ENCODE data around the gene SERTAD1. TPM values are rescaled to one million over a fixed set of nuclear protein-coding genes. Genes with fewer than 3 reads are reported as not detected.
A peak's percentile ranks its signal among the peaks of the same experiment; 100 is the strongest.

Gene SERTAD1
- total and polyA plus RNA-seq, 2 of the 8 experiments (the other 6 are each of a cell fraction or from before 2014, with no cell fraction given), result 5.4 to 6.6 TPM

- Histone ChIP-seq H3K9me3 (ENCODE audit: insufficient read depth in 2 of 2, low read depth in 1 of 2, low read length in 1 of 2) (no peaks in the 10 kb centered on the region), H4K20me1 (replicated peaks in 1 of 2; ENCODE audit: control insufficient read depth in 1 of 2, insufficient read depth in 2 of 2, low read length in 2 of 2) (peaks cover 4 to 8% of the 10 kb centered on the region in 2 experiments), H2AK5ac (ENCODE audit: low read depth, low read length) (peak within 1 kb of the TSS; percentile 8; the same call in 1 of the 2 replicates), H3K14ac (ENCODE audit: insufficient read length) (no peak within 1 kb of the TSS), H3K4me2 (ENCODE audit: insufficient read depth in 1 of 2, low read depth in 2 of 2, low read length in 2 of 2) (peak within 1 kb of the TSS; percentile 72 to 75), H2BK120ac (replicated peaks; ENCODE audit: low read depth, low read length) (no peak within 1 kb of the TSS), H4K8ac (ENCODE audit: extremely low read depth, insufficient read depth, low read length) (peak within 1 kb of the TSS; percentile 45; the same call in 1 of the 2 replicates), H4K5ac (ENCODE audit: insufficient read length, low read depth, low read length) (no peak within 1 kb of the TSS), H3K9ac (replicated peaks in 1 of 4; ENCODE audit: extremely low read depth in 1 of 4, low read depth in 3 of 4, low read length in 3 of 4) (peak within 1 kb of the TSS; percentile 48 to 78 (median 60); a peak in 5 of 7 replicates), H3K4me3 (ENCODE audit: extremely low read depth in 1 of 4, insufficient read depth in 2 of 4, low read depth in 3 of 4, low read length in 4 of 4) (peak within 1 kb of the TSS; percentile 47 to 86 (median 70)), H3K36me3 (ENCODE audit: control insufficient read depth in 2 of 4, insufficient read depth in 4 of 4, low read length in 3 of 4) (no peaks in the 10 kb centered on the region), H3K56ac (replicated peaks; ENCODE audit: insufficient read length, low read depth, low read length) (peak within 1 kb of the TSS; percentile 47), H3K27ac (ENCODE audit: low read depth, low read length) (no peak within 1 kb of the TSS), H2BK20ac (ENCODE audit: low read length) (no peak within 1 kb of the TSS), H2BK12ac (ENCODE audit: low read depth, low read length) (peak within 1 kb of the TSS; percentile 90; the same call in 1 of the 2 replicates), H3K4ac (replicated peaks; ENCODE audit: insufficient read length, low read depth, low read length) (no peak within 1 kb of the TSS), H3K23me2 (ENCODE audit: low read depth, low read length) (peaks cover 8% of the 10 kb centered on the region), H3K23ac (ENCODE audit: insufficient read length) (peak within 1 kb of the TSS; percentile 35), H3K79me2 (ENCODE audit: control insufficient read depth in 1 of 2, insufficient read depth in 2 of 2, low read length in 2 of 2) (no peaks in the 10 kb centered on the region), H4K91ac (replicated peaks; ENCODE audit: insufficient read length, low read length) (no peak within 1 kb of the TSS), H3K79me1 (ENCODE audit: low read depth, low read length) (no peaks in the 10 kb centered on the region), H2AFZ (ENCODE audit: low read length) (no peak within 1 kb of the TSS), H3K4me1 (replicated peaks in 1 of 4; ENCODE audit: control insufficient read depth in 3 of 4, insufficient read depth in 4 of 4, low read length in 3 of 4) (peaks cover 0 to 15% (median 8%) of the 10 kb centered on the region in 4 experiments; a peak in 6 of 7 replicates), H2BK5ac (ENCODE audit: low read depth, low read length) (peak within 1 kb of the TSS; percentile 91; the same call in 1 of the 2 replicates), H3K27me3 (replicated peaks in 1 of 4; ENCODE audit: control insufficient read depth in 3 of 4, extremely low read depth in 1 of 4, insufficient read depth in 3 of 4, low read length in 3 of 4) (peaks cover 12 to 28% (median 22%) of the 10 kb centered on the region in 4 experiments), H2BK15ac (ENCODE audit: low read length) (peak within 1 kb of the TSS; percentile 95; the same call in 1 of the 2 replicates), H3K18ac (ENCODE audit: extremely low read depth, low read length) (peak within 1 kb of the TSS; percentile 95)
- DNase-seq (ENCODE audit: low read depth in 1 of 2, low spot score in 2 of 2), result peak; percentile 99 to 100
- WGBS, 2 experiments (ENCODE audit: extremely low coverage in 1 of 2, insufficient coverage in 1 of 2, insufficient read length in 1 of 2, insufficient replicate concordance in 2 of 2, low coverage in 1 of 2, low lambda C conversion rate in 2 of 2, missing lambda C conversion rate in 1 of 2), result 1% methylated on average over 43 of the region's 54 CpGs; no CpG with 5 or more reads in 1 of the 2 experiments
- FAIRE-seq, result no peak
- POLR2A ChIA-PET (ENCODE audit: partially characterized antibody), result interaction anchor here (1.0 to 5.3 kb wide), 4 partner anchors 22 to 45 kb away, joined by 3 to 25 read pairs (median 6); partner anchors contain the start of gene SERTAD3
- CTCF ChIA-PET (ENCODE audit: partially characterized antibody), result interaction anchor here (0.5 to 7.9 kb wide), 29 partner anchors 8 to 159 kb away, joined by 3 to 49 read pairs (median 7); partner anchors contain the start of gene SERTAD1
- no peak for TF ChIP-seq BRCA1 (IDR thresholded peaks at IDR 0.05; ENCODE audit: low read depth, low read length)
- TF ChIP-seq HDAC2 (IDR thresholded peaks at IDR 0.05; ENCODE audit: borderline replicate concordance in 1 of 2, low read depth in 2 of 2, low read length in 2 of 2), result no peak
- TF ChIP-seq NRF1 (IDR thresholded peaks at IDR 0.05; ENCODE audit: low read depth, low read length), result no peak
- TF ChIP-seq KDM5A (IDR thresholded peaks at IDR 0.05; ENCODE audit: low read length), result no peak
- TF ChIP-seq RAD21 (IDR thresholded peaks at IDR 0.05 in 1 of 2, conservative IDR thresholded peaks at IDR 0.05 in 1 of 2; ENCODE audit: low read depth in 2 of 2, low read length in 2 of 2), result no peak
- no peak for TF ChIP-seq NANOG (IDR thresholded peaks at IDR 0.05; ENCODE audit: insufficient read depth, low read depth, low read length, poor library complexity, severe bottlenecking)
- TF ChIP-seq GABPA (IDR thresholded peaks at IDR 0.05; ENCODE audit: borderline replicate concordance, insufficient read depth, low read length), result no peak
- no peak for TF ChIP-seq GTF2F1 (IDR thresholded peaks at IDR 0.05; ENCODE audit: borderline replicate concordance, low read depth, low read length)
- no peak for TF ChIP-seq RFX5 (IDR thresholded peaks at IDR 0.05; ENCODE audit: borderline replicate concordance, low read depth, low read length)
- TF ChIP-seq SIRT6 (IDR thresholded peaks at IDR 0.05; ENCODE audit: low read length), result no peak
- TF ChIP-seq RXRA (IDR thresholded peaks at IDR 0.05; ENCODE audit: insufficient read depth, low read depth, low read length), result no peak
These were observed 39.9 kb upstream of the SERTAD1 start, which contains the start of gene BLVRB for GRCh38 chr19:40465557-40466218. TSS of gene BLVRB (minus strand) at chr19:40465745. CDS start at chr19:40465688, 57 bp downstream.
